HG02840 (cell line): ENCODE data around the gene SIDT1.
A peak's percentile ranks its signal among the peaks of the same experiment; 100 is the strongest.

Experiments used
- ATAC-seq: cut with Tn5 transposase; IDR thresholded peaks from one replicate; pipeline ENCODE4 v1.9.1; 2021; ENCODE audit warnings: mild to moderate bottlenecking, moderate library complexity, moderate number of reproducible peaks; ENCODE audit not compliant: unreplicated experiment, low FRiP score

Gene SIDT1

GRCh38 chr3:113531826-113532697, at the start of gene SIDT1:
SIDT1 (plus strand) TSS chr3:113532555; CDS start chr3:113533022, 467 bp downstream.
- peak; percentile 69 for ATAC-seq

- ATAC-seq = no peak
Observed at GRCh38 chr3:113485161-113485609, 47.2 kb upstream of the SIDT1 start.

GRCh38 chr3:113495035-113495434, 37.3 kb upstream of the SIDT1 start:
- no peak for ATAC-seq

- no peak for ATAC-seq
Observed at GRCh38 chr3:113496924-113497323, 35.4 kb upstream of the SIDT1 start.

GRCh38 chr3:113498221-113499005, 33.9 kb upstream of the SIDT1 start:
- no peak for ATAC-seq

DNA sequence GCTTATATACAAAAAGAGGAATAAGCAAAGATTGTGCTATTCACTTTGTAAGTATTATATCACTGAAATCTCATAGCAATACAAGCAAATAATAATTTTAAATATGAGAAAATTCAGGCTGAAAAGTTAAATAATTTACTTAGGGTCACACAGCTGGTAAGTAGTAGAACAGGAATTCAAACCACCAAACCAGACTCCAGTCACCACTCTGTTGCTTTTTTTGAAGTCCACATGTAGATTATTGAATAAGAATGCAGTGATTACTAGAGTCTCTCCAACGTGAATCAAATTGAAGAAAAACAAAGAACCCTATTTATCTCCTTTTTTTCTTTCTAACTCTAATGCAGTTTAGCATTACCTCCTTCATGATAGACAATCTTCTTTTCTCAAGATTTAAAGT, 33.3 kb upstream of the SIDT1 start:
- no peak for ATAC-seq

DNA sequence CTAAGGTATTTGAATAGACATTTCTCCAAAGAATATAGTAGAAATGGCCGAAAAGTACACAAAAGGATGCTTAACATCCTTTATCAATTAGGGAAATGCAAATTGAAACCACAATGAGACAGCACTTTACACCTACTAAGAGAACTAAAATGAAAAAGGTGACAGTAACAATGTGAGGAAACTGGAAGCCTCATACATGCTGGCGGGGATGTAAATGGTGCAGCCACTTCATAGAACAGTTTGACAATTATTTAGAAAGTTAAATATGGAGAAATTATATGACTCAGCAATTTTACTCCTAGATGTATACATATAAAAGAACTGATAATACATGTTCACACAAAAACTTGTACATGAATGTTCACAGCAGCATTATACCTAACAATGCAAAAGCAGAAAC, 30.8 kb upstream of the SIDT1 start:
- no peak for ATAC-seq

GRCh38 chr3:113505867-113506266, 26.5 kb upstream of the SIDT1 start:
- ATAC-seq = no peak

DNA sequence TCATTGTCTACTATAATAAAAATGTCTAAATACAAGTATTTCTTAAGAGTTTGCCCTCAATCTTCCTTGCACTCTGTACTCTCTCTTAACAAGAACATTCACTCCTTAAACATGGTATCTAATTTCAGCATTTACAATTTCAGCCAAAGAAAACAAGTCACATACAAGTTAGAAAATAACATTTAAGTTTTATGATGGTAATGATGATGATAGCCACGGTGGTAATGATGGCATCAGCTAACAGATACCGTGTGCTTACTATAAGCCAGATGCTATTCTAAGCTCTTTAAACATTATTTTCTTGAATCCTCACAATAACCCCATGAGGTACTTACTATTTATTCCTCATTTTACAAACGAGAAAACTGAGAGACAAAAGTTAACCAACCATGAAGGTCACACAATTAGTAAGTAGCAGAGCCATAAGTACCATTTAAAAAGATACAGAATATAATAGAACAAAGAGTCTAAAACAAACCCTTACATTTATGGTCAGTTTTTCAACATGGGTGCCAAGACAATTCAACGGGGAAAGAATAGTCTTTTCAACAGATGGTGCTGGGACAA, 24.8 kb upstream of the SIDT1 start:
- no peak for ATAC-seq

DNA sequence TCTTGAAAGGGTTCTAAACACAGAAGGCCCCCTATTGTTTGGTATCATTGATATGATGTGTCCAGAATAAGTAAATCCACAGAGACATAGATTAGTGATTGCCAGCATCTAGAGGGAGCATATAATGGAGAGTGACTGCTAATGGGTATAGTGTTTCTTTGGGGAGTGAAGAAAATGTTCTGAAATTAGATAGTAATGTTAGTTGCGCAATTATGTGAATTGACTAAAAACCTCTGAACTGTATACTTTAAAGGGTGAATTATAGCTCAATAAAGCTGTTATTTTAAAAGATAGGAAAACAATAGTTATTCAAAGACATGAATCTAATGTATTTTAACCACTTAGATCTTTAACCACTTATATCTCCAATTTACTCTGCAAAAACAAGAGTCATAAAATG, 23.4 kb upstream of the SIDT1 start:
- ATAC-seq = no peak

DNA sequence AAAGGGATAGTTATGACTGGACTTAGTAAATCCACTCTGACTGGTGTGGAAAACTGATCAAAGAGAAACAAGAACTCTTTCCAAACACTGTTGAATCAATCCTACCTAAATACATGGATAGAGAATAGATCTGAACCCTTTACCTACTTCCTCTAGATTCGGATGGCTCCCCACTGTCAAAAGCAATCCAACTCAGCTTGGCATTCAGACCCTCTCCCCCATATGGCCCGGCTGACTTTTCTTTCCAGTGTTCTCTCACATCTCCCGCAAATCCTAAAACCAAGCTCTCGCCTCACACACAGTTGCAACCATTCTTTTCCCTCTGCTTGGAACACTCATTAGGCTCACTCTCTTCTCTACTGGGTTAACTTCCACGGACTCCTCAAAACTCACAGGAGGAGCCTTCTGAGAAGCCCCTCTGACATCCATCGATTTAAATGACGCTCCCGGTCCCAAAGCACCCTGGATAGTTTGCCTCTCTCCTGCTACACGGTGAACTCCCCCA, 18.0 kb upstream of the SIDT1 start:
- ATAC-seq = no peak

DNA sequence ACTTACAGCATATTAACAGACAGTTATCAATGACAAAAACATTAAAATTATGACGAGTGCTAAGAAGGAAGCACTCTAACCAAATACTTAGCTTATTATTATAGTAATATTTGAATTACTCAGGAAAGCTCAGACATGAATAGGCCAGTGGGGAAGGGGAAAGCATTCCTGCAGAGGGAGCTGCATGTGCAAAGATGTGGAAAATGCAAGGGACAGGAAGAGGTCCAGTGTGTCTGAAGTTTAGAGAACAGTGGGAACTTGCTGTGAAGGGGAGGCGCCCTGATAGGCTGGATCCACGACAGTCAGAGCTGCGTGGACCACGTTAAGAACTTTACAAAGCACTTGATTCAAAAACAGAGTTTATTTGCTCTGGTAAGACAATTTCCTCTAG, 16.2 kb upstream of the SIDT1 start:
- no peak for ATAC-seq

- no peak for ATAC-seq
Observed at GRCh38 chr3:113521981-113522380, 10.4 kb upstream of the SIDT1 start.

DNA sequence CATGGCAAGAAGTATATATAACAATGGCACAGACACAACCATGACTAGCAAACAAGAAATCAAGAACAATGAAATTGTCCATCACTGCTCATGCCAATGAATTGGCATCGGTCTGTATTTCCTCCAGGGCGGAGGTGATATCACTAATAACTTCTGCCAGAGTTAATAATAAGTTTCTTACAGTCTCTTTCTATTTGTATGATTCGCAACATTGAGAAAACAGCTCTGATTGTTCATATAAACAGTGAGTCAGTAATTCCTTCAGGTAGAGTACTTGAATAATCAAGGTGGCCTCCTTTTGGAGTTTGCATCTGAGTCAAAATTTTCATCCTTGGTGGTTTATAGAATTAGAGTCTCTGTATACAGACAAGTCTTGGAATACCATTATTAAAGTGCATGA, 9.1 kb upstream of the SIDT1 start:
- no peak for ATAC-seq

DNA sequence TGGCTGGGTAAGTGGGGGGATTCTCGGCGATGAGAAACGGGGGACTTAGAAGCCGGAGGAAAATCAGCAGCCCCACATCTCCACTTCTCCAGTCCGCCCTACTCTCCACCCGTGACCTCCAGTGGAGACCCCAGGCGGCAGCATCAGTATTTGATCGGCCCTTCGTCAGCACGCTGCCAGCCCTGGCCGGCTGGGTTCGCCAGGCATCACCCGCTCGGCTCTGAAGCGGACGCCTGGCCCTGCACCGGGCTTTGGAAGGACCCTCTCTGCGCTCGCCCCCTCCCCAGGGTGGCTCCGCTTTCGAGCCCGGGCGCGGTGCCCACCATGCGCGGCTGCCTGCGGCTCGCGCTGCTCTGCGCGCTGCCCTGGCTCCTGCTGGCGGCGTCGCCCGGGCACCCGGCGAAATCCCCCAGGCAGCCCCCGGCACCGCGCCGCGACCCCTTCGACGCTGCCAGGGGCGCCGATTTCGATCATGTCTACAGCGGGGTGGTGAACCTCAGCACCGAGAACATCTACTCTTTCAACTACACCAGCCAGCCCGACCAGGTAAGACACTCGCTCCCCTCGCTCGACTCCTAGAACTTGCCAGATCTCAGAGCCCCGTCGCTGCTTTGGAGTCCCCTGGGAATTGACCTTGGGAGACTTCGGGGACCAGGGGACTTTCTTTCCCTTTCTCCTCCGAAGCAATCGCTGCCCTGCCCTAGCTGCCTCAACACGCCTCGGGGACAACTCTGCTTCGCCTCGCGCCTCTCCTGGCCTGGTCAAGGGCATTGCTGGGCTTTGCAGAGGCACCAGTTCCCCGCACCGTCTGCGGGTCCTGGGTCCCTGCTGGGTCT, 561 bp downstream of the SIDT1 start:
- ATAC-seq = peak; percentile 43

DNA sequence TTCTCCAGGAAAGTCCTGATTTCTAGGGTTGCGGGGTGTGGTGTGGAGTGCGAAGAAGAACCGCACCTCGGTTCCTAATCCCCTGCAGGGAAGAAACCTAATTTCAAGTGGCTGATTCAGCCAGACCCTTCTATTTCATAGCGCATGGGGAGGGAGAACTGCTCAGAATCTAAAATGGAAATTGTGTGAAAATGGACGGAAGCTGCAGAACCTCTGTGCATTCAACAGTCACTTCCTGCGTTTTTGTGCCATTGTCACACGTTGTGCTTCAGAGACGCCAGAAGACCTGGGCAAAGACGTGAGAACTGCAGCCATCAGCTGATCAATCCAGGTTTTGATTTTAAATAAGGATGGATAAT, 1.2 kb downstream of the SIDT1 start:
- ATAC-seq = no peak

DNA sequence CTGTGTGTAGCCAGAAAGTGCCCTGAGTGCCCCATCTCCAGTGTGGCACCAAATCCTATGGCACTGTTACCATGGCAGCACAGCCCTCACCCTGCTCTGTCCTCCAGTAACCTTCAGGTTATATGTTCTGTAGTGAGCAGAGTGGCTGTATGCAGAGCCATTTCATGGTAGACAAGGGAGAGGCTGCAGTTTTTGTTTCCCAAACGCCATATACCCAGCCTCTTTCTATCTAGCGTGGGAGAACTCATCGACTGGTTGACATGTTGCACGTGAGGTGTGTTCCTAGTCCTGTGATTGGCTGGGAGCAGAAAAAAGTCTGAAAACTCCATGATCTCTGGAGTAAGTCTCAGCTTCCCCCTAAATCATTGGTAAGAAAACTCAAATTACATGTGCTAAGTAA, 2.0 kb downstream of the SIDT1 start:
- ATAC-seq = no peak

- ATAC-seq = no peak
Observed at GRCh38 chr3:113535898-113536297, 3.5 kb downstream of the SIDT1 start.

- no peak for ATAC-seq
Observed at GRCh38 chr3:113536627-113537101, 4.3 kb downstream of the SIDT1 start.

DNA sequence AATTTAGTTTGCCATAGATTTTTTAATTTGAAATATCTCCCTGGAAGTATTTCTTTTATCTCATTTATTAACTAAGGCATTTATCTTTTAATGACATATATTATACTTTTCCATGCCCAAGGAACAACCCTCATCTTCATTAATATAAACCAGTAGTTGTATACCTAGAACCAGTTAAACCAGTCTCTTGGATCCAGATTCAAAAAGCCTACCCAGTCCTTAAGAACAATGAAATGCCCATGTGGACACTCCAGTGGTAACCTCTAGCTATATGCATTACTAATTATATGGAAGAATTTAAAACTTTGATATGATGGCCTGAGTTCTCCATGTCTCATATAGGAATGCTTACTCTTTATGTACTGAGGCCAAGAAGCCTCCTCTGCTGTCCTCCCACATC, 4.8 kb downstream of the SIDT1 start:
- ATAC-seq = no peak
